Brain microvascular endothelial cell (primary cell): ENCODE results near the gene NCKAP5L.

Experiments
- DNase-seq: peaks from one replicate; pipeline ENCODE4 v3.0.0-alpha.2; 2020
- H3K27ac ChIP-seq: fragments of 250-450 bp; sonication (Bioruptor Pico); 2 replicates; pipeline ENCODE4 v1.5.1; 2020; ENCODE audit warnings: mild to moderate bottlenecking, moderate library complexity
- H3K27me3 ChIP-seq: fragments of 250-450 bp; sonication (Bioruptor Pico); replicated peaks from 2 replicates; pipeline ENCODE4 v1.5.1; 2020; ENCODE audit warnings: mild to moderate bottlenecking
- H3K36me3 ChIP-seq: fragments of 250-450 bp; sonication (Bioruptor Pico); replicated peaks from 2 replicates; pipeline ENCODE4 v1.5.1; 2020; ENCODE audit warnings: mild to moderate bottlenecking
- H3K4me3 ChIP-seq: 2 replicates; pipeline ENCODE4 v1.5.1; 2011; ENCODE audit warnings: low read depth, mild to moderate bottlenecking, control low read depth, low read length, moderate library complexity
- CTCF ChIP-seq: IDR thresholded peaks from 2 replicates; pipeline ENCODE4 v1.5.1; 2011; ENCODE audit warnings: low read depth, mild to moderate bottlenecking, moderate library complexity, low read length, control low read depth, inconsistent platforms; ENCODE audit errors: missing control alignments
- in situ Hi-C: cut with HindIII; loops from 2 replicates; pipeline ENCODE4 v1.10.0; 2017; ENCODE audit warnings: low sequenced_read_pairs, low pct_ligation_motif_present

NCKAP5L gene

GRCh38 chr12:49827051-49827400 is 1.2 kb downstream of the NCKAP5L start:
- TF ChIP-seq CTCF, result no peak
- no peaks in the 10 kb centered on the region for H3K27me3 ChIP-seq
- H3K27ac ChIP-seq, result peak overlapping the region; percentile 64
- H3K4me3 ChIP-seq, result peak overlapping the region; percentile 80
- in situ Hi-C loops, result no loop called here
- no peak for DNase-seq
- H3K36me3 ChIP-seq, result no peaks in the 10 kb centered on the region

- no peak for DNase-seq
- H3K36me3 ChIP-seq, result no peaks in the 10 kb centered on the region
These were observed 2.2 kb downstream of the NCKAP5L start for GRCh38 chr12:49825971-49826421.

GRCh38 chr12:49825360-49825970 is 2.7 kb downstream of the NCKAP5L start:
- peak overlapping the region; percentile 15 for H3K4me3 ChIP-seq
- H3K27ac ChIP-seq, result peak overlapping the region; percentile 63
- DNase-seq, result peak; percentile 37
- H3K27me3 ChIP-seq, result no peaks in the 10 kb centered on the region
- peaks cover 3% of the 10 kb centered on the region for H3K36me3 ChIP-seq
- in situ Hi-C loops, result no loop called here
- TF ChIP-seq CTCF, result no peak

More at GRCh38 chr12:49825971-49826421, 2.2 kb downstream of the NCKAP5L start:
- Histone ChIP-seq H3K27ac (peak overlapping the region; percentile 63), H3K27me3 (no peaks in the 10 kb centered on the region), H3K4me3 (no peak overlapping the region)
- in situ Hi-C loops, result no loop called here
- TF ChIP-seq CTCF, result no peak

GRCh38 chr12:49824895-49825294 is 3.3 kb downstream of the NCKAP5L start:
- DNase-seq, result peak; percentile 61
- no peaks in the 10 kb centered on the region for H3K27me3 ChIP-seq
- H3K4me3 ChIP-seq, result peak overlapping the region; percentile 15
- H3K27ac ChIP-seq, result peak overlapping the region; percentile 63
- no peak for TF ChIP-seq CTCF
- peaks cover 3% of the 10 kb centered on the region for H3K36me3 ChIP-seq
- in situ Hi-C loops, result no loop called here

- Histone ChIP-seq H3K27ac (peak overlapping the region; percentile 63), H3K27me3 (no peaks in the 10 kb centered on the region), H3K36me3 (peaks cover 3% of the 10 kb centered on the region), H3K4me3 (no peak overlapping the region)
- in situ Hi-C loops, result no loop called here
- no peak for TF ChIP-seq CTCF
- no peak for DNase-seq
These were observed 3.8 kb downstream of the NCKAP5L start for GRCh38 chr12:49824416-49824815.

GRCh38 chr12:49823951-49824350 is 4.3 kb downstream of the NCKAP5L start:
- H3K36me3 ChIP-seq, result peaks cover 3% of the 10 kb centered on the region
- H3K27ac ChIP-seq, result no peak overlapping the region
- no peak for TF ChIP-seq CTCF
- in situ Hi-C loops, result no loop called here
- no peak overlapping the region for H3K4me3 ChIP-seq
- DNase-seq, result no peak
- H3K27me3 ChIP-seq, result no peaks in the 10 kb centered on the region
